Left renal pelvis (tissue), 4 donors: Measurements from ENCODE around the gene USP20. TPM values are rescaled to one million over a fixed set of nuclear protein-coding genes. Genes with fewer than 3 reads are reported as not detected.
"Not testable (repeated sequence)": the region's sequence is repeated elsewhere in the genome, so short reads cannot be mapped to it uniquely, and the experiment has no call there.

Experiments used
- DNase-seq, 4 donors: peaks; one replicate each; pipeline ENCODE4 v3.0.0-alpha.2; 2013; ENCODE audit warnings: low read depth in 4 of 4, low spot score in 3 of 4
- polyA plus RNA-seq, 4 donors: library from polyadenylated mRNA; unstranded; fragments of 120-200 nt; gene quantifications; one replicate each; pipeline ENCODE4 v1.2.1, GENCODE V29; 2013; ENCODE audit not compliant: insufficient read length in 4 of 4

USP20 gene
- polyA plus RNA-seq, 4 donors = 14.8 to 28.0 (median 19.6) TPM

- no peak for DNase-seq
These were observed 52.4 kb downstream of the USP20 start for GRCh38 chr9:129887334-129888292.

- DNase-seq = no peak
These were observed 53.2 kb downstream of the USP20 start for GRCh38 chr9:129888293-129889121.

GRCh38 chr9:129889122-129889940, 54.1 kb downstream of the USP20 start:
- no peak for DNase-seq

- DNase-seq = no peak
These were observed 54.9 kb downstream of the USP20 start for GRCh38 chr9:129889941-129890717.

GRCh38 chr9:129890718-129891299, 55.6 kb downstream of the USP20 start:
- not testable (repeated sequence) for DNase-seq

GRCh38 chr9:129891569-129891968, 56.3 kb downstream of the USP20 start:
- no peak for DNase-seq

GRCh38 chr9:129894120-129894823, 59.0 kb downstream of the USP20 start:
- no peak for DNase-seq

- no peak for DNase-seq
These were observed 60.4 kb downstream of the USP20 start for GRCh38 chr9:129895376-129896268.

- no peak for DNase-seq
These were observed 62.0 kb downstream of the USP20 start for GRCh38 chr9:129897263-129897662.

- no peak for DNase-seq
These were observed 62.9 kb downstream of the USP20 start for GRCh38 chr9:129898185-129898584.

- DNase-seq = no peak
These were observed 64.4 kb downstream of the USP20 start for GRCh38 chr9:129899620-129900019.

- no peak for DNase-seq
These were observed 65.2 kb downstream of the USP20 start for GRCh38 chr9:129900263-129901027.

- no peak for DNase-seq
These were observed 66.9 kb downstream of the USP20 start for GRCh38 chr9:129901993-129902739.

GRCh38 chr9:129902740-129903134, 67.5 kb downstream of the USP20 start:
- no peak for DNase-seq

GRCh38 chr9:129904734-129905133, 69.5 kb downstream of the USP20 start:
- DNase-seq = no peak

GRCh38 chr9:129906298-129906697, 71.0 kb downstream of the USP20 start:
- no peak for DNase-seq
